Measurements from ENCODE around the gene ZNF474.

ZNF474 gene

DNA sequence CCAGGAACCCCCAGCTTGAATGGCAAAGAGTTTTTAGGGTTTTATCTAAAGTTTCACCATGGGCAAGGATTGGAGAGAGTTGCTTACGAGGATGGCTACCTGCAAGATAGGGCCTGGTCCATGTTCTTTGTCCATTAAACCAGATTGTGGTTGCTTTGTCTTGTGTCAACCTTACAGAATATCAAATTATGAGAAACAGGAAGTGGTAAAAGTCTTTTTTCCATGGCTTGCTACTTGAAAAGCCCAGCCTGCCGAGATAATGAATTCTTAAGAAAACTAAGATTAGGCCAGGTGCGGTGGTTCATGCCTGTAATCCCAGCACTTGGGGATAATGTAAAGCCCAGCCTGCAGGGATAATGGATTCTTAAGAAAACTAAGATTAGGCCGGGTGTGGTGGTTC is 24.4 kb downstream of the ZNF474 start:
- no peak for DNase-seq (ENCODE audit: low read depth)

DNA sequence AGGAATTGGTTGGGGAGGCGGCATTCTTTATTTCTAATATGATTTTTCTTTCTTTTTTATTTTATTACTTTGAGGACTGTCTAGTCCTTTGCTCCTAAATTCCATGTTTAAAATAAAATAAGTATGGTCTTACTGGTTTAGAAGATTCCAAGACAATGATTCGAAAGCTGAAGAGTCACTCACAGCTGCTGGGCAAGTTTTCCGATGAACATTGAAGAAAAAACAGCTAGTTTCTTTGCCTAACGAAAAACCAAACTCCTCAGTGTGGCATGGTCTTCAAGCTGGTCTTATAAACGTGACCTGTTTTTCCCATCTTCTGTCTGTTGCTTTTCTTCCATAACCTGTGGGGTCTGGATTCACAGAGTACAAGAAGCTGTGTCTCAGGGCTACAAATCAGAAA is 25.1 kb downstream of the ZNF474 start:
- DNase-seq (ENCODE audit: low read depth), result no peak

DNA sequence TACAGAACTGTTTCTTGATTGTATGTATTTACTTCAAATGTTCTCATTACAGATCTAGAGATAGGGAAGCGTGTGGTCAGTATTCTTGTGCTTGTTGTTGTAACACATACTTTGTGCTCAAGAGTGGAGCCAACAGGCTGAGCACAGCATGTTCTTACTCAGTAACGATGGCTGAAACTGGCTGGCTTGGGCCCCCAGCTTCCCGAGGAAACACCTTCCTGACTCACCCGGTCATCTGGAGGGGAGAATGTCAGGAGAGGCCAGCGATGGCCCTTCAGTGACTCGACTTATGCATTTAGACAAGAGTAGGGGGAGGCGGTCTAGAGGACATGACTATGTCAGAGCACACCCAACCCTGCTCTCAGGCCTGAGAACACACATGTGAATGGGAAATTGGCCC is 25.6 kb downstream of the ZNF474 start:
- DNase-seq (ENCODE audit: low read depth), result no peak

DNA sequence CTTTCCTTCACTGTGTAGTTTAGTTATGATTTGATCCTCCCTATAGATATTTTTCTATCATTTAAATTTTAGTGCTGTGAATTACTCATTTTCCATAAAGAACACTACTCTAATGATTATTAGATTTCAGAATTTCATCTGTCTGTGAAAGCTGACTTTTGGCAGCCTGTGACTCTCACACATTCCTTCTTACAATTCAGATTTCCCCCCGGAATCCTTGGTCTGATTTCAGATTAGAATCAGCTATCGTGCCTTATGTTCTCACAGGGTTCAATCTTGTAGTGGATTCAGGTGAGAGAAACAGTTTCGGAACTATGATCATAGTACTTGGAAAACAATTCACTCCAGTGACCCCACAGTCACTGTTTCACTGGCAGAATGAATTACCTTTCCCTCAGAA is 26.2 kb downstream of the ZNF474 start:
- no peak for DNase-seq (ENCODE audit: low read depth)

DNA sequence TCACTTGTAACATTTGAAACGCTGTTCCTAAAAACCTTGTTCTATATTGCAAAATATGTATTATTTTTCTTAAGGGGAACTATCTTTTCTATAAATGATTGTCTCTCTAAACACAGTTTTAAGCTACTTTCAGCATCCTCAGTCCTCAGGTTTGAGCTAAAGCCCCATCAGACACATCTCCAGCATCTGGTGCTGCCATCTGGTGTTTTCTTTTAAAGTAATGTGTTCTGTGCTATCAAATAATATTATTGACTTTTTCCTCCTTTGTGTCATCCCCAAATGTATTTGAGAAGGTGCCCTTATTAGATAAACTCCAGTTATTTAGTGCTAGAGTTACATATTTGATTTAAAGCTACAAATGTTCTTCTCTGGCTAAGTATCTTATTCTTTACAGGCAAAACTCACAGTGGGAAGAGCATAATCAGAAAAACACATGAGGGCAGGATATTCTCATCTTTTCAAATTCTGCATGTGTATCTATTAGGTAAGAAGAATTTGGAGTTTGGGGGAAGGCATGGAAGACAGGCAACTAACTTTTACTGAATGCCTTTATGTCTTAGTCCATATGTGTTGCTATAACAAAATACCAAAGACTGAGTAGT is 27.5 kb downstream of the ZNF474 start:
- DNase-seq (ENCODE audit: low read depth), result peak; percentile 55

DNA sequence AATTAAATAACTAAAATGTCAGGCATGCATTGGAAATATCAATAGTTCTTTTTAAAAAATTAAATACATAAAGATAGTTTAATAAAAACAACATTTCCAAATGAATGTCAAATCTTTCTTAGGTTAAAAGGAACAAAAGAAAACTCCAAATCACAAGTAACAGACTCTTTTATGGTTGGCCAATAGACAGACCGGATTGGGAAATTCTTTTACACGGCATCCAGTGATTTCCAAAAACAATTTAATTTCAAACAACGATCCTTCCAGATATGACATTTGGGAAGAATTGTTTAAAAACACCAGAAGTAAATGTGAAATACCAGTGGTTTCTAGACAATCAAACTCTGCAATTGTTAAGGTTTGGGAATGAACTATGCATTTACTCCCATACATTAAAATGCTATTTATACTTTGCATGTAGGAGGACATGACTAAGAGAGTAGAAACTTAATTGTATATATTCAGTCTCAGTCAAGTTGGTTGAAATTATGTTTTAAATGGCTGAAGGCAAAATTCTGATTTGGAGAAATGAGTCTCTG is 32.8 kb downstream of the ZNF474 start:
- DNase-seq (ENCODE audit: low read depth), result no peak

DNA sequence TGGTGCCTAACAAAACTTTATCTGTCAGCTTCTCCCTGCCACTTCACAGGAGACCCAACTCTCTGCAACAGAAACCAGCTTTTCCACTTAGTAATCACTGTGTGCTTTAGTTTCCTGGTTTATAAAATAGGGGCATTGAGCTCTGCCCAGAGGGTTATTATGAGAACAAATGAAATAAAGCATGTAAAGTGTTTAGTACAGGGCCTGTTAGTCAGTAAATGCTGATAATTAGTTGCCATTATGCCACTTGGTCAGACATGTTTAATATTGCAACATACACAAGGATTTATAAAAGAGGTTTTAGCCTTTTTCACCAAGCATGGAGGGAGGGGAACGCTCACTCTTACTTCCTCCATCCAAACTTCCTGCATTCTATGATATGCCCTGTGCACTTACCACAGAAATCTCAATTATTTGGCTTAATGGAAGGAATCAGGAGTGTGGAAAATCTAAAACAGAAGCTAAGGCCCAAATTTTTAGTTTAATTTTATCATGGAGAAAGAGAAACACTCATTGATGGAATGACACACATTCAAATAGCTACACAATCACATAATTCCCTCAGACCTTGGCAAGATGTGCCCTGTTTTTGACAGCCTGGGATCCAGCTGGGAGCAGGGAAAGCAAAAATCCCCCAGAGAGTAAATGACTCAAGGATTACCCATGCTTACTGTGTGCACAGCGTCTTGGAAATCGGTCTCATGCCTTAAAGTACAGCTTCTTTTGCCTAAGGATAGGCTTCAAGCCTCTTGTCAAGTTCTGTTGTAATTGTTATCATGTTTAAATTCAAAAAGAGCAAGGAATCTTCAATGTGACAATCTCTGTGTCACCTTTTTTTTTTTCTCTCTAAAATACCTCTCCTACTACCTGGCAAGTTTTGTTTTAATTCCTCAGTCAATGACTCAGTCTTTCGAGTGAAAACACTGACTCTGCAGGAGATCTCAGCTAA is 34.0 kb downstream of the ZNF474 start:
- DNase-seq (ENCODE audit: low read depth), result peak; percentile 96

DNA sequence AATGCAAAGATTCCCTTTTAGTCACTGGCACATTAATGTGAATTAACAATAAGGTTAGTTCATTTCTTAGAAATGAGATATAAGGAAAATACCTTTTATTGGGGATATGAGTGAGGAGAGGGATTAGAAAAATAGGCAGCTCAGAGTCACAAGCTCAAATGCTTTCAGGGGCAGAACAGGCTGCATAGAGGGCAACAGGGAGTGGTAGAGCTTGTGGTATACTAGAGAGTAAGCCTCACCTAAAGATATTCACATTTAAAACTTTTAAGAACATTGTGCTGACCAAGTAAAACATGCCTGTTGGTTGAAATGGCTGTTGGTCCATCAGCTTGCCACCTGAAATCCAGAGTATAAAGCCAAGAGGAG is 34.7 kb downstream of the ZNF474 start:
- no peak for DNase-seq (ENCODE audit: low read depth)

DNA sequence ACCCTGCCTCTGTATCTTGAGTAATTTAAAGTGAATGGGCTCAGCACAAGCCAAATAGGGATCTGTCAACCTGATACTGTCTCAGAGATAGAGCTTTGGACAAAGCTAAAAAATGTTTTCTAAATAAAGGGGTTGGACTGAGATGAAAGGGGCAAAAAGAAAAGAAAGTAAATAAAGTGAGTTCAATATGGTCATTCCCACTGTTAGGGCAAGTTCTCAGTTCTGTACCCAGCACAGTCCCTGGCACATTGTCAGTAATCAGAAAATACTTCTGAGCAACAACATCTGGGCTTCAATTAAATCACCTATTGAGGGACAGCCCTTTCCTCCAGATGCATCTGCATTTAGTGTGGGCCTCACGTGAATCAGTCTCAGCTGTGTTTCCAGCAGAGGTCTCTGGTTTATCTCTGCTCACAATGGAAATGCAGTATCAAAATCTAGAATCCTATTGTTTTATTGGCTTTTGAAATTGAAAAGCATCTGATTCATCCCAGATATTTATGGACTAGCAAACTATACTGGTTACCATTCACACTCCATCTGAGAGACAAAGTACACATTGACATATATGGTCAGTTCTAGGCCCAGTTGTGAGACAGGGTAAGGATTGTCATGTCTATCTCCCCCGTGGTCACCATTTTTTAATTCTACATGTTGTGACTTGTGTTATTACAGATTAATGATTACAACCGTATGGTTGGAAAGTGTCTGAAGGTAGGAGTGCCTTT is 35.6 kb downstream of the ZNF474 start:
- no peak for DNase-seq (ENCODE audit: low read depth)

DNA sequence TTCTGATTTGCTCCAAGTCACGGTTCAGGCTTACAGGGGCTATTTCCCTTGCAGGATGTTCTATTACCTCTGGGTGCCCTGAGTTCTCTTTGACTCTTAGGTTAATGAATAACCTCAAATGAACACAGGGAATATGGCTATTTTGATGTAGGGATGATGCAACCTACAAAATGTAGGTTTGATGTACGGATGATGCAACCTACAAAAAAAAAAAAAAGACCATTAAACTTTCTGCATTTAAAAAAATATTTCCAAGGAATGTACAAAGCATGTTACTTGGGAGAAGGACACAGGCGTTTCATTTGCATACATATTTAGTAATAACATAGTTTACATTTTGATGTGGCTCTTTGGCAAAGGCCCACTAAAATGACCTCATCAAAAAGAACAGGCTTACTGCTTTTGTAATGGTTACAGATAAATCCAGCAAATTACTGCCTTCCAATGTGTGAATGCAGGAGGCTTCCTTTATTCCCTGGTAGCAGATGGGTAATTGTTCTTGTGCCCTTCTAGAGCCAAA is 36.3 kb downstream of the ZNF474 start:
- DNase-seq (ENCODE audit: low read depth), result no peak

DNA sequence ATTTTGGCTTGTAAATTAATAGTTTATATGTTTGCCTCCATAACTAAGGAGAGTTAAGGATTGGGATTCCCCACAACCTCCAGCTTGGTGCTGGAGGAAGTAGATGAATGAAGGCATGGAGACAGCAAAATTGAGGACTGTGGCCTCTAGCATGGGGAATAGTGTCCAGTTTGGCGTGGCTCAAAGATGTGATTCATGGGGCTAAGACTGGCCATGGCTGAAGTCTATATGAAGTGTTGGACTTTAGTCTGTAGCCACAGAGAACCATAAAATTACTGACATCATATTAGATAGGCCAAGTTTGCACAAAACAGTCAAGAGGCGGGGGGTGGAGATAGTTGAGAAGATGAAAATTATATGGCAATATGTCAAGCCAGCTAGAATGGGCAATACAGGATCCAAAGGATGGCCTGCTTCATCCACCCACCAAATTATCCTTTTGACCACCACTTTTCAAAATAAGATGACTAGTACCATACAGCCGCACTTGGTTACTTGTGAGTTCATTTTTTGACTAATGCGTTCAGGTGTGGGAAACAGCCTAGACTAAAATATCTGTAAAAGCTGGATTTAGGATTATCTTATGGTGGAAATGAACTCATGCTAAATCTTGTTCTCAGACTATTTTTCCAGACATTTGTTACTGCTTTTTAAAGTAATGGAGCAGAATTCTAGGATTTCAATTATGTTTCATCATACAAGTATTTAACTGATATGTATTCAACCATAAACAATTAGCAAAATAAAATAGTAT is 40.2 kb downstream of the ZNF474 start:
- no peak for DNase-seq (ENCODE audit: low read depth)

DNA sequence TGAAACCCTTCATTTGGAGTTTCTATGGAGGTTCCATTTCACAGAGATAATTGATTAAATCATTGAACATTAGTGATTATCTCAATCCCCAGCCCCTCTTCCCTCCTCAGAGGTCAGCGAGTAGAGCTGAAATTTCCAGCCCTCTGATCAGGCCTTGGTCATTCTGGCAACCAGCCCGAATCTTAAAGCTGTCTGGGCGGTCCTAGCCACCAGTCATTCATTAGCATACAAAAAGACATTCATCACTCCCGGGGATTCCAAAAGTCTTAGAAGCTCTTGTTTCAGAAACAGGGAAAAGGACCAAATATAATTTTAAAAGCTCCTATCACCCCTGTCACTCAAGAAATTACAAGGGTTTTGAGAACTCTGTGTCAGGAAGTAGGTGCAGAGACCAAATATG is 41.3 kb downstream of the ZNF474 start:
- DNase-seq (ENCODE audit: low read depth), result no peak

DNA sequence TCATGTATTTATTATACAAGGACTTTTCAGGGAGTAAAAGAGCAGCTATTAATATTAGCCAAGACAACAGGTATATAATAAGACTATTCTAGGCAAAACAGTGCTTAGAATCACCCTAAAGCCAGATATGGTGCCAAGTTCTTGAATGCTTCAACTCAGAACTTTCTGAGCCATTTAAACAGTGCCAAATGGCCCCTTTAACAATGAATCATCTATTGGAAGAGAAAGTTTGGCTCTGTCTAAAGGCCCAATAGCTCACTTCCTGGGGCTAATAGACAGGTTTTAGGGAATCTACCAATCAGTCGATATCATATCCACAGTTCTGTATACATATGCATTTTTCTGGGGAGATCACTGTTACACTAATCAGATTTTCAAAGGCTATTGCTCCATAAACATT is 42.9 kb downstream of the ZNF474 start:
- DNase-seq (ENCODE audit: low read depth), result peak; percentile 56

DNA sequence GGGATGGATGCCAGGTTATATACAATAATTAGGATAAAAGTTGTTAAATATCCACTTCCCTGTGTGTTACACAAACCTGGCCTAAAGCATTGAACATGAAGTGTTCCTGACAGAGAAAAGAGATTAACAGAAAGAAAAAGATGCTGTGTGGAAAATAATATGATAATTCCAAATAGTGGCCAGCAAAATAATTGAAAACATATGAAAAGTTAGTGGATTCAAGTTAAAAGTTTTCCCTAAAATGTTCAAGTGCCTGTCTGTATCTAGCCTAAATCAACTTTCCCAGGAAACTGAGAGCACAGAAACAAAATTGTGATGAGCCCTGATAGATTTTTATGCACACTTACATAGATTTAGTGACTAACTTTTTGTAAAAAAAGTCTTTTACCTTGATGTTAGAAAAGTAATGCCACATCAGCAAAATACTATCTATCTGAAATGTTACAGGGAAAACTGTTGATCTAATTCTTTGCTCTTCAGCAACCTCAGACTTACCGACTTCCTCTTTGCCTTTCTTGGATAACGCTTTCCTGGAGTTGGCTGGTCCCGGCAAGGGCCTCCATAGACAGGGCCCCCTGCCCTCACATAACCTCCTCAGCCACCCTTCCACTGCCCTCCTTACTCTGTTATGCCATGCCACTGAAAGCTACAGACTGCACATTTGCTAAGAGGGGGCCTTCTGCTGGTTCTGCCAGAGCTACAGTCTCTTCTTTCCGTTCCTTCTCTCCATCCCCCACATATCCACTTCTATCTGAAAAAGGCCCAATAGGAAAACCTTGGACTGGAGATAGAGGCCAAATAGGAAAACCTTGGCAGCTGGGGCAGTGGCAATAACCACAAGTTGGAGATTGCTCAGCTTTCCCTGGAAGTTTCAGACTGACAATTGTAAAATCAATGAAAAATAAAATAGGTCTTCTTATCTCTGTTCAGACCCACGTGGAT is 44.4 kb downstream of the ZNF474 start:
- no peak for DNase-seq (ENCODE audit: low read depth)

DNA sequence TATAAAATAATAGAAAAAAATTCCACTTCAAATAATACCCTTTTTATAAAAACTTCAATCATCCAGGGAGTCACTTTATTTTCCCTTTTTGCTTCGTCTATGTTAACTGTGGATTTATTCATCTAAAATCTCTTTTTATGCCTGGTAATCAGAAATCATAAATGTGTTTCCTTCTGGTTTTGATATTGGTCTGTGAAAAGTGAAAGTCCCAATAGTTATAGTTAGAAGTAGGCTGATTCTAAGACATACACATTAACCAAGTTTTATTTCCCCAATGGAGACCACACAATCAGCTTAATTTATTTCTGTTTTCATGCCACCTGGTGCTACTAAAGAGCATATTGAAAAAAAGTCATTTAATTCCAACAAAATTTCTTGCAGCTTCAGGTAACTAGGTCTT is 45.7 kb downstream of the ZNF474 start:
- DNase-seq (ENCODE audit: low read depth), result no peak

DNA sequence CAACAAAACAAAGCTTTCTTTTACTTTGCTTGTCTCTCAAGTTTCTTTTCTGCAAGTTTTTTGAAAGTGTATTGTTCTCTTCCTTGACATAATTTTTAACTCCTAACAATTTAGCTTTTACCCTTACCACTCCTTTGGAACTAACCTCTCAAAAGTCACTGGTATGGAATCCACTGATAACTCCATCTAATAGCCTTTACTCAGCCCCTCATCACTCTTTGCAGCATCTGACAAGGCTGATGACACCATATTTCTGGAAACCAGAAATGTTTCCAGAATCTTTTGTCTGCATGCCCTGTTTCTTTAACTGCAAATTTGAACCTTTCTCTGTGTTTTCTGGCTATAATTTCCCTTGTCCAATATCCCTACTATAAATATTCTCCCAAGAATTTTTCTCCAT is 46.5 kb downstream of the ZNF474 start:
- no peak for DNase-seq (ENCODE audit: low read depth)

DNA sequence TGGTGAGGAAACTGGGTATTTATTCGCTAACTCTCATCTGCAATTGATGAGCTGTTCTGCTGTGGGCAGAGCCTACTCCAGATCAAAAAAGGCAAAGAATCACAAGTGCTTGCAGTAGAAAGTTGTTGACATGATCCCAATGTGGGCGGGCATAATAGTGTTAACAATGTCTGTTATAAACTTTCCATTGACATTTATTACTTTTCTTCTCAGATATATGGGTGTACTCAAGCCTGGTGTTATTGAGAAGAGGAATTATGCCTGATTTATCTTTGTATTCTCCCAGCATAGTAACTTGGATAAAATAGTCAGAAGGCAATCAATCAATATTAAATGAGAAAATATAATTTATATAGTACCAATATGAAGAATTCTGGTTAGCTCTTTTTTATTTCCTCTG is 47.8 kb downstream of the ZNF474 start:
- DNase-seq (ENCODE audit: low read depth), result no peak

DNA sequence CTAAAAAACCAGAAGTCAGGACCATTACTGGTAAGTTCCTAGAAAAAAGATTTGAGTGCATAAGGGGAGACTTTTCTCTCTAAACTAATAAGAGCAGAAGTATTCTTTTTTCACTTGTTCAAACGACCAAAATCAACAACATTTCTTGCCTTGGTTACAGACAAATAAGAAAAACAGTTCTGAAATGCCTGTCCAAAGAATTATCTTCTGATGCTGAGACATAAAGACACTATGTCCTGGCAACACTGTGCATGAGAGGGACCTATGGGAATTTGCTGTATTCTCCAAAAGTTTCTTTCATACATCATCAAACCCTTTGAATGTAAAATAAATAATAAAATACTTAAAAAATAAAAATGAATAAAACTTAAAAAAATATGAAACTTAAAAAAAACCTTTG is 50.4 kb downstream of the ZNF474 start:
- no peak for DNase-seq (ENCODE audit: low read depth)

DNA sequence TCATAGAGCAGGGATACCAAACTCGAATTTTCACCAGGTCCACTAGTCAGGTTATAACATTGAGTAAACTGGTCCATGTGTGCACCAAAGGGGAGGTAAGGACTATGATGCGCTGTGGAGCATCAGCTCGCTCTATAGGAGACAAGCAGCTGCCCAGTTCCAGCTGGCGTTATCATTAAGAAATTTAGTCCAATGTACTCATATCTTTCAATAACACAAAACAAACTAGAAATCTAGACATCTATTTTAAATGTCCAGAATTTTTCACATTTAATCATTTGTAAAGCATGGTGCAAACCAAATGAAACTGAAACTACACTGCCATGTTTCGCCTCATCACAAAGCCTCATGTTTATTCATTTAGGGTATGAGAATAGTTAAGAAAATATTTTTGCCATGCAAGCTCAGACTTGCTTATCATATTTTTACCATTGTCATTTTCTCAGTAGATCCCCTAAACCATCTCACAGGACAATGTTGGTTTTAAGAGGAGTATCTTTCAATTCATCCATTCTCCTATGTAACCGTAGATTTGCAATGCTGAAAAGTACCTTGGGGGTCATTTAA is 50.9 kb downstream of the ZNF474 start:
- DNase-seq (ENCODE audit: low read depth), result no peak

DNA sequence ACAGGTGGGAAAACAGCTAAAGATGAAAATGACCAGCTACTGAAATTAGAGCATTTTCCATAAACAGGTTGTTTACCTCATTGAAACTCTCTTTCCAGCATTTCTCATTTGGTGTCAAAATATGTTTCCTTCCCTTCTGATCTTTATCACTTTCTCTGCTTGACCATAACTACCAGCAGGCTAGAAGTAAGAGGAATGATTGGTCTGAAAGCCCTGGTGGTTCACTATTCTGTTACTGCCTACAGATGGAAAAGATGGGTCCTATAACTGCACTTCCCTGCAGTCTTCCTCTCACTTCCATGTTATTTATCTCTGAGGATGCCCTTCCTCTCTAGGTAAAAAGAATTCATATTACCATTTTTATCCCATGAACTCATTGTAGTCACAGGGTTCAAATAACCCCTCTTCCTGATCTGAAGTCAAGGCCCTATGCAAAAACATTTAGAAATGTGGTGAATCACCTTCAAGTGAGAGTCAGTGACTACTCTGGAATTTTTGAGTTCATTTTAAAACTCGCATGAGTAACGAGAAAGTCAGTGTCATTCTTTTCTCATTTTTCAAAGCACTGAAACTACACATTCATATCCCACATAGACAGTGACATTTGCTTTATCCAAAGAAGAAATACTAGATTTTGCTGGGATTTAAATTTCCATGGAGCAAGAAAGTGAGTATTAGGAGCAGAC is 51.7 kb downstream of the ZNF474 start:
- peak; percentile 82 for DNase-seq (ENCODE audit: low read depth)
